Activated naive CD4-positive, alpha-beta T cell treated with anti-CD3 and anti-CD28 coated beads, Interleukin-2, amount 50 U/mL, for 72 hours (primary cell): Measurements from ENCODE around the gene ARVCF. TPM values are rescaled to one million over a fixed set of nuclear protein-coding genes. Genes with fewer than 3 reads are reported as not detected.

ENCODE experiments used
- ATAC-seq, 2 donors: fragments of 150-1000 bp; cut with Tn5 transposase; 2 replicates each; pipeline ENCODE4 v1.10.0; 2021; ENCODE audit warnings: mild to moderate bottlenecking in 2 of 2, moderate library complexity in 2 of 2
- DNase-seq, 2 donors: peaks; one replicate each; pipeline ENCODE4 v3.0.0; 2021 to 2022; ENCODE audit warnings: low spot score in 2 of 2
- H3K27ac Mint-ChIP-seq, 2 donors: one replicate each; pipeline ENCODE4 v1.8.0; 2022; ENCODE audit warnings: mild to moderate bottlenecking in 2 of 2, mixed read lengths in 2 of 2
- H3K36me3 Mint-ChIP-seq, 2 donors: one replicate each; pipeline ENCODE4 v1.8.0; 2022; ENCODE audit warnings: mixed read lengths in 2 of 2
- H3K9me3 Mint-ChIP-seq, 2 donors: one replicate each; pipeline ENCODE4 v1.8.0; 2022; ENCODE audit warnings: mixed read lengths in 2 of 2
- total RNA-seq, 2 donors: library from RNA; stranded (reverse); gene quantifications; one replicate each; pipeline ENCODE4 v1.2.3, GENCODE V29; 2022

The ARVCF gene
- total RNA-seq, 2 donors from 2014 or later = 1.9 to 4.3 TPM

GRCh38 chr22:20024650-20025397, 8.2 kb upstream of the ARVCF start:
- H3K36me3 Mint-ChIP-seq = peaks cover 0 to 10% of the 10 kb centered on the region in 2 donors

GRCh38 chr22:20024225-20024624, 7.6 kb upstream of the ARVCF start:
- ATAC-seq (no peak), DNase-seq (no peak)
- Mint-ChIP-seq H3K9me3 (no peaks in the 10 kb centered on the region), H3K36me3 (peaks cover 0 to 10% of the 10 kb centered on the region in 2 donors), H3K27ac (no peak overlapping the region)

More at GRCh38 chr22:20024650-20025397, 8.2 kb upstream of the ARVCF start:
- ATAC-seq = no peak
- DNase-seq = no peak
- Mint-ChIP-seq H3K27ac (no peak overlapping the region), H3K9me3 (no peaks in the 10 kb centered on the region)

GRCh38 chr22:20022978-20023613, 6.5 kb upstream of the ARVCF start:
- ATAC-seq = no peak
- Mint-ChIP-seq H3K9me3 (no peaks in the 10 kb centered on the region), H3K36me3 (peaks cover 0 to 10% of the 10 kb centered on the region in 2 donors), H3K27ac (peak overlapping the region in 1 of 2 donors; percentile 44)
- no peak for DNase-seq

- ATAC-seq (no peak), DNase-seq (no peak)
- Mint-ChIP-seq H3K9me3 (no peaks in the 10 kb centered on the region), H3K27ac (peak overlapping the region; percentile 92 to 93), H3K36me3 (peaks cover 0 to 10% of the 10 kb centered on the region in 2 donors)
Observed at GRCh38 chr22:20022231-20022977, 5.8 kb upstream of the ARVCF start.

GRCh38 chr22:20021196-20022181, 4.9 kb upstream of the ARVCF start:
- no peak for DNase-seq

GRCh38 chr22:20020533-20021195, 4.0 kb upstream of the ARVCF start, which contains the start of gene TANGO2:
TSS of gene TANGO2 (plus strand) at chr22:20021110. CDS start at chr22:20036799, 15,689 bp downstream.
- Mint-ChIP-seq H3K36me3 (peaks cover 0 to 10% of the 10 kb centered on the region in 2 donors), H3K9me3 (no peaks in the 10 kb centered on the region), H3K27ac (peak within 1 kb of the TSS; percentile 92 to 93)
- ATAC-seq = peak; percentile 90 to 92
- peak; percentile 97 to 99 for DNase-seq

More at GRCh38 chr22:20021196-20022181, 4.9 kb upstream of the ARVCF start:
- Mint-ChIP-seq H3K9me3 (no peaks in the 10 kb centered on the region), H3K36me3 (peaks cover 0 to 10% of the 10 kb centered on the region in 2 donors), H3K27ac (peak overlapping the region; percentile 92 to 93)
- ATAC-seq = peak in 1 of 2 donors; percentile 28

GRCh38 chr22:20019661-20020532, 3.3 kb upstream of the ARVCF start:
- H3K9me3 Mint-ChIP-seq = no peaks in the 10 kb centered on the region
- ATAC-seq = no peak
- H3K36me3 Mint-ChIP-seq = peaks cover 0 to 10% of the 10 kb centered on the region in 2 donors
- peak overlapping the region in 1 of 2 donors; percentile 93 for H3K27ac Mint-ChIP-seq
- DNase-seq = no peak

- Mint-ChIP-seq H3K27ac (no peak overlapping the region), H3K9me3 (no peaks in the 10 kb centered on the region), H3K36me3 (peaks cover 0 to 10% of the 10 kb centered on the region in 2 donors)
- no peak for ATAC-seq
- DNase-seq = no peak
Observed at GRCh38 chr22:20018001-20018400, 1.4 kb upstream of the ARVCF start.

GRCh38 chr22:20017622-20017958, 967 bp upstream of the ARVCF start:
- no peak for DNase-seq
- Mint-ChIP-seq H3K36me3 (peaks cover 0 to 10% of the 10 kb centered on the region in 2 donors), H3K27ac (no peak overlapping the region), H3K9me3 (no peaks in the 10 kb centered on the region)
- no peak for ATAC-seq

- no peak for DNase-seq
- H3K27ac Mint-ChIP-seq = no peak overlapping the region
- ATAC-seq = no peak
- peaks cover 0 to 1% of the 10 kb centered on the region in 2 donors for H3K36me3 Mint-ChIP-seq
- H3K9me3 Mint-ChIP-seq = no peaks in the 10 kb centered on the region
Observed at GRCh38 chr22:20015971-20016733, 471 bp downstream of the ARVCF start.

GRCh38 chr22:20015187-20015625, 1.4 kb downstream of the ARVCF start:
- Mint-ChIP-seq H3K27ac (no peak overlapping the region), H3K36me3 (no peaks in the 10 kb centered on the region), H3K9me3 (no peaks in the 10 kb centered on the region)
- ATAC-seq (no peak), DNase-seq (no peak)

- ATAC-seq = no peak
- no peak for DNase-seq
- H3K36me3 Mint-ChIP-seq = no peaks in the 10 kb centered on the region
- H3K27ac Mint-ChIP-seq = peak overlapping the region in 1 of 2 donors; percentile 24
- H3K9me3 Mint-ChIP-seq = no peaks in the 10 kb centered on the region
Observed at GRCh38 chr22:20014526-20015186, 2.0 kb downstream of the ARVCF start.

GRCh38 chr22:20013382-20013871, 3.2 kb downstream of the ARVCF start:
- DNase-seq = no peak
- ATAC-seq = no peak
- Mint-ChIP-seq H3K36me3 (no peaks in the 10 kb centered on the region), H3K27ac (no peak overlapping the region), H3K9me3 (no peaks in the 10 kb centered on the region)
